ENCODE data around the gene FCAMR. TPM values are rescaled to one million over a fixed set of nuclear protein-coding genes. Genes with fewer than 3 reads are reported as not detected.

FCAMR gene
- total RNA-seq (not detected), polyA plus RNA-seq (not detected)
- long read RNA-seq, donor 1: 0 reads
- long read RNA-seq, donor 2: 0 reads

GRCh38 chr1:206970446-206970845, at the start of gene FCAMR:
Gene FCAMR, minus strand, starts transcription at chr1:206970460. Its CDS starts 335 bp downstream, at chr1:206970125.
- no peak for ATAC-seq (ENCODE audit: low FRiP score)
- Histone ChIP-seq H3K9me3 (ENCODE audit: control insufficient read depth, low read length) (no peaks in the 10 kb centered on the region), H3K4me1 (ENCODE audit: control insufficient read depth in 1 of 2, insufficient read depth in 2 of 2, low read length in 2 of 2) (no peaks in the 10 kb centered on the region), H3K27me3 (ENCODE audit: control insufficient read depth in 1 of 2, insufficient read depth in 2 of 2, low read length in 1 of 2) (no peaks in the 10 kb centered on the region), H3K27ac (ENCODE audit: low read depth in 1 of 2, low read length in 2 of 2) (no peak within 1 kb of the TSS), H3K4me3 (ENCODE audit: low read length in 2 of 2) (no peak within 1 kb of the TSS), H3K36me3 (ENCODE audit: control insufficient read depth in 1 of 2, insufficient read depth in 2 of 2, low read length in 1 of 2) (no peaks in the 10 kb centered on the region)
- 52 to 53% methylated on average over 2 of the region's 2 CpGs for WGBS, 2 donors
- no peak for DNase-seq
- intact Hi-C loops (cut with DNase I): no loop called here

GRCh38 chr1:207019661-207020060, 49.4 kb upstream of the FCAMR start:
- Histone ChIP-seq H3K4me3 (ENCODE audit: low read length in 2 of 2) (no peak overlapping the region), H3K27ac (ENCODE audit: low read depth in 1 of 2, low read length in 2 of 2) (no peak overlapping the region), H3K36me3 (ENCODE audit: control insufficient read depth in 1 of 2, insufficient read depth in 2 of 2, low read length in 1 of 2) (no peaks in the 10 kb centered on the region), H3K27me3 (ENCODE audit: control insufficient read depth in 1 of 2, insufficient read depth in 2 of 2, low read length in 1 of 2) (no peaks in the 10 kb centered on the region), H3K9me3 (ENCODE audit: control insufficient read depth, low read length) (no peaks in the 10 kb centered on the region), H3K4me1 (ENCODE audit: control insufficient read depth in 1 of 2, insufficient read depth in 2 of 2, low read length in 2 of 2) (no peaks in the 10 kb centered on the region)
- ATAC-seq (ENCODE audit: low FRiP score) (no peak), DNase-seq (no peak)
- intact Hi-C loops (cut with DNase I): no loop called here
- whole genome bisulfite sequencing, 2 donors: 73 to 88% methylated on average over 2 of the region's 2 CpGs

GRCh38 chr1:207019161-207019560, 48.9 kb upstream of the FCAMR start:
- 90 to 93% methylated on average over 2 of the region's 2 CpGs for WGBS, 2 donors
- H3K9me3 ChIP-seq (ENCODE audit: control insufficient read depth, low read length): no peaks in the 10 kb centered on the region
- H3K4me1 ChIP-seq (ENCODE audit: control insufficient read depth in 1 of 2, insufficient read depth in 2 of 2, low read length in 2 of 2): no peaks in the 10 kb centered on the region
- H3K4me3 ChIP-seq (ENCODE audit: low read length in 2 of 2): no peak overlapping the region
- intact Hi-C loops (cut with DNase I): no loop called here
- ATAC-seq (ENCODE audit: low FRiP score): no peak
- no peak for DNase-seq
- no peaks in the 10 kb centered on the region for H3K36me3 ChIP-seq (ENCODE audit: control insufficient read depth in 1 of 2, insufficient read depth in 2 of 2, low read length in 1 of 2)
- H3K27me3 ChIP-seq (ENCODE audit: control insufficient read depth in 1 of 2, insufficient read depth in 2 of 2, low read length in 1 of 2): no peaks in the 10 kb centered on the region
- no peak overlapping the region for H3K27ac ChIP-seq (ENCODE audit: low read depth in 1 of 2, low read length in 2 of 2)

GRCh38 chr1:207018707-207019106, 48.4 kb upstream of the FCAMR start:
- Histone ChIP-seq H3K4me3 (ENCODE audit: low read length in 2 of 2) (no peak overlapping the region), H3K4me1 (ENCODE audit: control insufficient read depth in 1 of 2, insufficient read depth in 2 of 2, low read length in 2 of 2) (no peaks in the 10 kb centered on the region), H3K27me3 (ENCODE audit: control insufficient read depth in 1 of 2, insufficient read depth in 2 of 2, low read length in 1 of 2) (no peaks in the 10 kb centered on the region), H3K27ac (ENCODE audit: low read depth in 1 of 2, low read length in 2 of 2) (no peak overlapping the region), H3K9me3 (ENCODE audit: control insufficient read depth, low read length) (no peaks in the 10 kb centered on the region), H3K36me3 (ENCODE audit: control insufficient read depth in 1 of 2, insufficient read depth in 2 of 2, low read length in 1 of 2) (no peaks in the 10 kb centered on the region)
- ATAC-seq (ENCODE audit: low FRiP score) (no peak), DNase-seq (no peak)
- intact Hi-C loops (cut with DNase I): no loop called here
- 91% methylated on average over 4 of the region's 4 CpGs for whole genome bisulfite sequencing, 2 donors

- ATAC-seq (ENCODE audit: low FRiP score): peak; percentile 49
- no peak overlapping the region for H3K27ac ChIP-seq (ENCODE audit: low read depth in 1 of 2, low read length in 2 of 2)
- 50% methylated on average over 7 of the region's 7 CpGs for WGBS, 2 donors
- no peaks in the 10 kb centered on the region for H3K9me3 ChIP-seq (ENCODE audit: control insufficient read depth, low read length)
- H3K4me3 ChIP-seq (ENCODE audit: low read length in 2 of 2): no peak overlapping the region
- no peaks in the 10 kb centered on the region for H3K36me3 ChIP-seq (ENCODE audit: control insufficient read depth in 1 of 2, insufficient read depth in 2 of 2, low read length in 1 of 2)
- peak in 1 of 2 donors; percentile 82 for DNase-seq
- no peaks in the 10 kb centered on the region for H3K4me1 ChIP-seq (ENCODE audit: control insufficient read depth in 1 of 2, insufficient read depth in 2 of 2, low read length in 2 of 2)
- no peaks in the 10 kb centered on the region for H3K27me3 ChIP-seq (ENCODE audit: control insufficient read depth in 1 of 2, insufficient read depth in 2 of 2, low read length in 1 of 2)
- intact Hi-C loops (cut with DNase I): no loop called here
Observed at GRCh38 chr1:207017615-207018559, 47.6 kb upstream of the FCAMR start.

GRCh38 chr1:207015791-207016190, 45.5 kb upstream of the FCAMR start:
- Histone ChIP-seq H3K36me3 (ENCODE audit: control insufficient read depth in 1 of 2, insufficient read depth in 2 of 2, low read length in 1 of 2) (no peaks in the 10 kb centered on the region), H3K4me3 (ENCODE audit: low read length in 2 of 2) (no peak overlapping the region), H3K27ac (ENCODE audit: low read depth in 1 of 2, low read length in 2 of 2) (no peak overlapping the region), H3K9me3 (ENCODE audit: control insufficient read depth, low read length) (no peaks in the 10 kb centered on the region), H3K4me1 (ENCODE audit: control insufficient read depth in 1 of 2, insufficient read depth in 2 of 2, low read length in 2 of 2) (no peaks in the 10 kb centered on the region), H3K27me3 (ENCODE audit: control insufficient read depth in 1 of 2, insufficient read depth in 2 of 2, low read length in 1 of 2) (no peaks in the 10 kb centered on the region)
- intact Hi-C loops (cut with DNase I): no loop called here
- ATAC-seq (ENCODE audit: low FRiP score) (no peak), DNase-seq (no peak)
- WGBS, 2 donors: 89 to 92% methylated on average over 3 of the region's 3 CpGs

GRCh38 chr1:207014728-207015127, 44.5 kb upstream of the FCAMR start:
- Histone ChIP-seq H3K27me3 (ENCODE audit: control insufficient read depth in 1 of 2, insufficient read depth in 2 of 2, low read length in 1 of 2) (no peaks in the 10 kb centered on the region), H3K4me1 (ENCODE audit: control insufficient read depth in 1 of 2, insufficient read depth in 2 of 2, low read length in 2 of 2) (no peaks in the 10 kb centered on the region), H3K27ac (ENCODE audit: low read depth in 1 of 2, low read length in 2 of 2) (no peak overlapping the region), H3K4me3 (ENCODE audit: low read length in 2 of 2) (no peak overlapping the region), H3K9me3 (ENCODE audit: control insufficient read depth, low read length) (no peaks in the 10 kb centered on the region), H3K36me3 (ENCODE audit: control insufficient read depth in 1 of 2, insufficient read depth in 2 of 2, low read length in 1 of 2) (no peaks in the 10 kb centered on the region)
- ATAC-seq (ENCODE audit: low FRiP score) (no peak), DNase-seq (no peak)
- intact Hi-C loops (cut with DNase I): no loop called here
- WGBS, 2 donors: 91 to 94% methylated on average over 3 of the region's 3 CpGs

- H3K27me3 ChIP-seq (ENCODE audit: control insufficient read depth in 1 of 2, insufficient read depth in 2 of 2, low read length in 1 of 2): no peaks in the 10 kb centered on the region
- H3K9me3 ChIP-seq (ENCODE audit: control insufficient read depth, low read length): no peaks in the 10 kb centered on the region
- H3K4me1 ChIP-seq (ENCODE audit: control insufficient read depth in 1 of 2, insufficient read depth in 2 of 2, low read length in 2 of 2): no peaks in the 10 kb centered on the region
- no peaks in the 10 kb centered on the region for H3K36me3 ChIP-seq (ENCODE audit: control insufficient read depth in 1 of 2, insufficient read depth in 2 of 2, low read length in 1 of 2)
- DNase-seq: no peak
- intact Hi-C loops (cut with DNase I): no loop called here
- WGBS, 2 donors: 65 to 70% methylated on average over 6 of the region's 6 CpGs
- ATAC-seq (ENCODE audit: low FRiP score): no peak
- H3K4me3 ChIP-seq (ENCODE audit: low read length in 2 of 2): no peak overlapping the region
- H3K27ac ChIP-seq (ENCODE audit: low read depth in 1 of 2, low read length in 2 of 2): no peak overlapping the region
Observed at GRCh38 chr1:207013321-207014085, 43.2 kb upstream of the FCAMR start.
